Astrocyte (in vitro differentiated cells and primary cell): Measurements from ENCODE around the gene CTNS. TPM values are rescaled to one million over a fixed set of nuclear protein-coding genes. Genes with fewer than 3 reads are reported as not detected.
A peak's percentile ranks its signal among the peaks of the same experiment; 100 is the strongest.

Experiments used
- DNase-seq: peaks from one replicate; pipeline ENCODE4 v3.0.0-alpha.2; 2010; ENCODE audit warnings: low read depth
- FAIRE-seq: peaks from 2 replicates; lab custom pipeline; 2011; peaks lifted over from hg19 to GRCh38; lab: Jason Lieb, UNC
- H2AFZ ChIP-seq: 2 replicates; pipeline ENCODE4 v1.6.0; 2012; ENCODE audit warnings: low read depth, low read length, inconsistent platforms
- H3K27ac ChIP-seq: 2 replicates; pipeline ENCODE4 v1.5.1; 2011; ENCODE audit warnings: low read depth, low read length, inconsistent platforms
- H3K27me3 ChIP-seq: 2 replicates; pipeline ENCODE4 v1.6.0; 2011; ENCODE audit warnings: low read length, inconsistent platforms; ENCODE audit not compliant: insufficient read depth
- H3K36me3 ChIP-seq: 2 replicates; pipeline ENCODE4 v1.5.1; 2011; ENCODE audit warnings: low read length, inconsistent platforms; ENCODE audit not compliant: insufficient read depth
- H3K4me1 ChIP-seq: 2 replicates; pipeline ENCODE4 v1.5.1; 2011; ENCODE audit warnings: low read length, inconsistent platforms; ENCODE audit not compliant: insufficient read depth
- H3K4me2 ChIP-seq: 2 replicates; pipeline ENCODE4 v1.6.0; 2012; ENCODE audit warnings: low read length, inconsistent platforms
- H3K4me3 ChIP-seq: 2 replicates; pipeline ENCODE4 v1.5.1; 2011; ENCODE audit warnings: low read depth, mild to moderate bottlenecking, low read length, inconsistent platforms; ENCODE audit not compliant: insufficient read depth
- H3K79me2 ChIP-seq: 2 replicates; pipeline ENCODE4 v1.6.0; 2012; ENCODE audit warnings: mild to moderate bottlenecking, low read length, inconsistent platforms; ENCODE audit not compliant: insufficient read depth
- H3K9ac ChIP-seq: 2 replicates; pipeline ENCODE4 v1.6.0; 2012; ENCODE audit warnings: mild to moderate bottlenecking, low read length, inconsistent platforms
- H3K9me3 ChIP-seq: 2 replicates; pipeline ENCODE4 v1.5.1; 2012; ENCODE audit warnings: low read depth, mild to moderate bottlenecking, low read length, inconsistent platforms; ENCODE audit not compliant: insufficient read depth
- H4K20me1 ChIP-seq: 2 replicates; pipeline ENCODE4 v1.6.0; 2012; ENCODE audit warnings: low read length, inconsistent platforms; ENCODE audit not compliant: insufficient read depth
- H3K27ac Mint-ChIP-seq: one replicate; pipeline ENCODE4 v1.8.0; 2021; ENCODE audit warnings: mild to moderate bottlenecking, mixed read lengths; ENCODE audit not compliant: unreplicated experiment
- H3K27me3 Mint-ChIP-seq: one replicate; pipeline ENCODE4 v1.8.0; 2021; ENCODE audit warnings: low read depth, mixed read lengths; ENCODE audit not compliant: unreplicated experiment
- H3K36me3 Mint-ChIP-seq: one replicate; pipeline ENCODE4 v1.8.0; 2021; ENCODE audit warnings: low read depth, mixed read lengths; ENCODE audit not compliant: unreplicated experiment
- H3K4me1 Mint-ChIP-seq: one replicate; pipeline ENCODE4 v1.8.0; 2021; ENCODE audit warnings: low read depth, mixed read lengths; ENCODE audit not compliant: unreplicated experiment
- H3K4me3 Mint-ChIP-seq: one replicate; pipeline ENCODE4 v1.8.0; 2021; ENCODE audit warnings: mild to moderate bottlenecking, moderate library complexity, mixed read lengths; ENCODE audit not compliant: unreplicated experiment
- H3K9me3 Mint-ChIP-seq: one replicate; pipeline ENCODE4 v1.8.0; 2021; ENCODE audit warnings: mild to moderate bottlenecking, mixed read lengths; ENCODE audit not compliant: unreplicated experiment
- CTCF ChIP-seq: IDR thresholded peaks from 2 replicates; pipeline ENCODE4 v1.5.1; 2011; ENCODE audit warnings: low read depth, mild to moderate bottlenecking, inconsistent platforms, low read length, moderate library complexity; ENCODE audit not compliant: insufficient read depth
- EZH2 ChIP-seq: IDR thresholded peaks from 2 replicates; pipeline ENCODE4 v1.6.1; 2012; ENCODE audit warnings: mild to moderate bottlenecking, low read length, inconsistent platforms; ENCODE audit not compliant: insufficient read depth
- total RNA-seq: library from RNA; stranded (reverse); gene quantifications from 2 replicates; pipeline ENCODE4 v1.2.1, GENCODE V29; 2021

The CTNS gene
- total RNA-seq, 1 donor from 2014 or later, result 5.8 TPM

- TF ChIP-seq EZH2 (no peak), CTCF (no peak)
- Histone ChIP-seq H3K4me3 (peak overlapping the region; percentile 95), H3K27ac (peak overlapping the region; percentile 98), H2AFZ (peak overlapping the region; percentile 54), H3K36me3 (peaks cover 17% of the 10 kb centered on the region), H3K4me2 (peak overlapping the region; percentile 100), H3K79me2 (peaks cover 76% of the 10 kb centered on the region), H3K9me3 (no peaks in the 10 kb centered on the region), H3K9ac (peak overlapping the region; percentile 98), H3K4me1 (peaks cover 18% of the 10 kb centered on the region), H4K20me1 (peaks cover 73% of the 10 kb centered on the region), H3K27me3 (no peaks in the 10 kb centered on the region)
- DNase-seq (peak; percentile 81), FAIRE-seq (peak; percentile 43)
- Mint-ChIP-seq H3K27ac (peak overlapping the region; percentile 92), H3K36me3 (peaks cover 8% of the 10 kb centered on the region), H3K27me3 (no peaks in the 10 kb centered on the region), H3K4me1 (peaks cover 23% of the 10 kb centered on the region), H3K9me3 (no peaks in the 10 kb centered on the region), H3K4me3 (peak overlapping the region; percentile 93)
Measured at GRCh38 chr17:3667366-3668278, 31.1 kb downstream of the CTNS start.

- peaks cover 70% of the 10 kb centered on the region for H3K79me2 ChIP-seq
- no peaks in the 10 kb centered on the region for H3K27me3 Mint-ChIP-seq
- no peaks in the 10 kb centered on the region for H3K27me3 ChIP-seq
- no peak for FAIRE-seq
- peak within 1 kb of the TSS; percentile 97 for H3K27ac Mint-ChIP-seq
- H3K4me1 Mint-ChIP-seq, result peaks cover 23% of the 10 kb centered on the region
- H3K9me3 ChIP-seq, result no peaks in the 10 kb centered on the region
- peak within 1 kb of the TSS; percentile 98 for H3K27ac ChIP-seq
- peak; percentile 83 for DNase-seq
- H3K4me2 ChIP-seq, result peak within 1 kb of the TSS; percentile 100
- peaks cover 8% of the 10 kb centered on the region for H3K36me3 Mint-ChIP-seq
- peaks cover 18% of the 10 kb centered on the region for H3K4me1 ChIP-seq
- peak within 1 kb of the TSS; percentile 99 for H3K4me3 Mint-ChIP-seq
- H2AFZ ChIP-seq, result peak within 1 kb of the TSS; percentile 79
- H4K20me1 ChIP-seq, result peaks cover 65% of the 10 kb centered on the region
- TF ChIP-seq CTCF (no peak), EZH2 (no peak)
- peaks cover 12% of the 10 kb centered on the region for H3K36me3 ChIP-seq
- H3K4me3 ChIP-seq, result peak within 1 kb of the TSS; percentile 95
- peak within 1 kb of the TSS; percentile 98 for H3K9ac ChIP-seq
- no peaks in the 10 kb centered on the region for H3K9me3 Mint-ChIP-seq
Measured at GRCh38 chr17:3668279-3669084, 31.9 kb downstream of the CTNS start, which contains the start of the genes EMC6 and TAX1BP3. Gene EMC6 (plus strand): TSS chr17:3668812. CDS start chr17:3669147, 335 bp downstream. Gene TAX1BP3 (minus strand): TSS chr17:3668578. CDS start chr17:3668526, 52 bp downstream.
